Natural killer cell treated with Interleukin-12 subunit alpha and Interleukin-12 subunit beta and Interleukin-15 and Interleukin-18, amount 100 ng/mL, for 72 hours (primary cell): Measurements from ENCODE around the gene OR4L1. TPM values are rescaled to one million over a fixed set of nuclear protein-coding genes. Genes with fewer than 3 reads are reported as not detected.

Experiments
- total RNA-seq, 2 donors: library from RNA; stranded (reverse); gene quantifications; one replicate each; pipeline ENCODE4 v1.2.3, GENCODE V29; 2022

The OR4L1 gene
- total RNA-seq, 2 donors from 2014 or later, result not detected

Other genes with a start within 250 kb of the OR4L1 start
- not detected for gene OR4K2, start 184.9 kb upstream of the OR4L1 start, total RNA-seq
- gene OR4K5, start 139.4 kb upstream of the OR4L1 start, total RNA-seq, result not detected
- not detected for gene OR4K1, start 129.1 kb upstream of the OR4L1 start, total RNA-seq
- gene OR4K15, start 84.5 kb upstream of the OR4L1 start, total RNA-seq, result not detected
- gene OR4Q2, start 57.9 kb upstream of the OR4L1 start, total RNA-seq, result not detected
- not detected for gene OR4K14, start 40.7 kb upstream of the OR4L1 start, total RNA-seq
- gene OR4K13, start 24.0 kb upstream of the OR4L1 start, total RNA-seq, result not detected
- gene OR4K17, start 50.7 kb downstream of the OR4L1 start, total RNA-seq, result not detected
- gene OR4N5, start 78.8 kb downstream of the OR4L1 start, total RNA-seq, result not detected
- not detected for gene OR11G2, start 130.9 kb downstream of the OR4L1 start, total RNA-seq
- gene OR11H6, start 163.7 kb downstream of the OR4L1 start, total RNA-seq, result not detected
- not detected for gene OR11H7, start 168.9 kb downstream of the OR4L1 start, total RNA-seq
- not detected for gene OR11H4, start 179.2 kb downstream of the OR4L1 start, total RNA-seq
- 10 to 100 TPM; 27.4 to 27.7 TPM for gene TTC5, start 245.9 kb downstream of the OR4L1 start, total RNA-seq